K562 (cell line): ENCODE measurements around the gene TOR1AIP1. TPM values are rescaled to one million over a fixed set of nuclear protein-coding genes. Genes with fewer than 3 reads are reported as not detected.

ENCODE experiments used
- ATAC-seq: fragments of 200-7000 bp; cut with Tn5 transposase; 3 replicates; pipeline ENCODE4 v1.9.1; 2020; ENCODE audit warnings: moderate library complexity
- BruUV-seq: library from RNA; stranded (reverse); fragments of 400-500 nt; replicated peaks from 2 replicates; lab custom pipeline; 2021; lab: Mats Ljungman, UMichigan
- CTCF ChIA-PET: fragments of 300-600 bp; formaldehyde crosslinking; extraction: SDS; loops from one replicate; lab custom pipeline; 2021; ENCODE audit warnings: low intra/inter-chr PET ratio; lab: Yijun Ruan, JAX
- POLR2A ChIA-PET: fragments of 300-600, 350-650 bp; sonication (Branson Sonifier 250); formaldehyde crosslinking; extraction: SDS; loops from one replicate; lab custom pipeline; 2021; ENCODE audit warnings: antibody characterized with exemption, inconsistent platforms; lab: Yijun Ruan, JAX
- DNase-seq, 4 experiments: peaks; one replicate each; pipeline versions ENCODE4 v3.0.0 to v3.0.0-alpha.2; 2011 to 2018; ENCODE audit warnings: low spot score in 3 of 4, mixed read lengths in 3 of 4; ENCODE audit errors: extremely low read depth in 1 of 4
- FAIRE-seq: peaks from 2 replicates; lab custom pipeline; 2011; peaks lifted over from hg19 to GRCh38; lab: Jason Lieb, UNC
- H2AFZ ChIP-seq: 2 replicates; pipeline ENCODE4 v1.6.0; 2011; ENCODE audit warnings: low read depth, low read length, control low read depth, inconsistent platforms
- H3K27ac ChIP-seq: fragments of 200-600 bp; 3 replicates; pipeline ENCODE4 v1.8.0; 2011; ENCODE audit warnings: low read depth, mild to moderate bottlenecking, control low read depth, inconsistent platforms, low read length, moderate library complexity, mixed read lengths; ENCODE audit errors: extremely low read depth
- H3K27me3 ChIP-seq, 2 experiments: fragments of 300-600 bp in 1 of 2; 2 replicates in 1 of 2; 3 replicates in 1 of 2; pipeline versions ENCODE4 v1.6.0 to v1.8.0; 2011; ENCODE audit warnings: inconsistent platforms in 2 of 2, low read length in 2 of 2, mild to moderate bottlenecking in 1 of 2, mixed read lengths in 1 of 2, moderate library complexity in 1 of 2; ENCODE audit not compliant: control insufficient read depth in 2 of 2, insufficient read depth in 2 of 2
- H3K36me3 ChIP-seq: fragments of 300-600 bp; 3 replicates; pipeline ENCODE4 v1.8.0; 2011; ENCODE audit warnings: mild to moderate bottlenecking, low read length, inconsistent platforms; ENCODE audit not compliant: control insufficient read depth, insufficient read depth
- H3K4me1 ChIP-seq, 2 experiments: fragments of 200-600 bp in 1 of 2; replicated peaks in 1 of 2; 2 replicates in 1 of 2; 3 replicates in 1 of 2; pipeline versions ENCODE4 v1.5.1 to v1.8.0; 2011; ENCODE audit warnings: inconsistent platforms in 2 of 2, low read length in 2 of 2, mild to moderate bottlenecking in 1 of 2, mixed read lengths in 1 of 2, moderate library complexity in 1 of 2; ENCODE audit not compliant: control insufficient read depth in 2 of 2, insufficient read depth in 2 of 2
- H3K4me2 ChIP-seq: 2 replicates; pipeline ENCODE4 v1.6.1; 2011; ENCODE audit warnings: low read length, control low read depth, inconsistent platforms, mixed read lengths; ENCODE audit not compliant: insufficient read depth
- H3K4me3 ChIP-seq: fragments of 200-600 bp; sonication (generic), shearing (Covaris generic); 2 replicates; pipeline ENCODE4 v1.5.1; 2016; ENCODE audit warnings: control low read depth, inconsistent platforms
- H3K79me2 ChIP-seq: fragments of 200-600 bp; 3 replicates; pipeline ENCODE4 v1.8.0; 2011; ENCODE audit warnings: low read length, inconsistent platforms; ENCODE audit not compliant: control insufficient read depth, insufficient read depth
- H3K9ac ChIP-seq, 2 experiments: 2 replicates each; pipeline versions ENCODE4 v1.6.0 to v1.6.1; 2011; ENCODE audit warnings: low read depth in 2 of 2, low read length in 2 of 2, control low read depth in 1 of 2, inconsistent platforms in 1 of 2, mild to moderate bottlenecking in 1 of 2, mixed read lengths in 1 of 2; ENCODE audit not compliant: insufficient read depth in 1 of 2
- H3K9me1 ChIP-seq: one replicate; pipeline ENCODE4 v1.6.0; 2011; ENCODE audit warnings: inconsistent platforms, mild to moderate bottlenecking, low read length, moderate library complexity; ENCODE audit not compliant: control insufficient read depth, insufficient read depth
- H3K9me3 ChIP-seq: replicated peaks from 2 replicates; pipeline ENCODE4 v1.5.1; 2011; ENCODE audit warnings: low read depth, low read length, inconsistent platforms; ENCODE audit not compliant: control insufficient read depth, insufficient read depth
- H4K20me1 ChIP-seq: replicated peaks from 2 replicates; pipeline ENCODE4 v1.6.1; 2011; ENCODE audit warnings: low read length, inconsistent platforms, mixed read lengths; ENCODE audit not compliant: control insufficient read depth, insufficient read depth
- ATF6 ChIP-seq: sonication (generic); formaldehyde crosslinking; IDR thresholded peaks from 2 replicates; pipeline ENCODE4 v1.4.0; 2020; ENCODE audit warnings: mild to moderate bottlenecking, missing genetic modification reagents
- FOXK2 ChIP-seq, 2 experiments: fragments of 450-650 bp; IDR thresholded peaks in 1 of 2; conservative IDR thresholded peaks in 1 of 2; 2 replicates each; pipeline ENCODE4 v1.6.1; 2016; ENCODE audit warnings: low read depth in 2 of 2, mild to moderate bottlenecking in 1 of 2
- GATAD2B ChIP-seq: fragments of 450-650 bp; IDR thresholded peaks from 2 replicates; pipeline ENCODE4 v1.6.1; 2017; ENCODE audit warnings: mild to moderate bottlenecking, borderline replicate concordance
- GTF2F1 ChIP-seq: IDR thresholded peaks from 2 replicates; pipeline ENCODE4 v1.6.1; 2011; ENCODE audit warnings: low read depth, low read length, improper control_type of control experiment
- KHSRP ChIP-seq: fragments of 450-650 bp; IDR thresholded peaks from 2 replicates; pipeline ENCODE4 v1.6.1; 2017
- PML ChIP-seq: IDR thresholded peaks from 2 replicates; pipeline ENCODE4 v1.6.1; 2012; ENCODE audit warnings: low read length, inconsistent platforms
- RERE ChIP-seq: sonication (generic); formaldehyde crosslinking; IDR thresholded peaks from 2 replicates; pipeline ENCODE4 v1.8.0; 2023; ENCODE audit warnings: missing genetic modification reagents, mild to moderate bottlenecking, borderline replicate concordance
- TAF9B ChIP-seq: fragments of 450-650 bp; IDR thresholded peaks from 2 replicates; pipeline ENCODE4 v1.6.1; 2018; ENCODE audit warnings: mild to moderate bottlenecking; ENCODE audit not compliant: partially characterized antibody
- ZNF280A ChIP-seq: fragments of 450-650 bp; IDR thresholded peaks from 2 replicates; pipeline ENCODE4 v1.6.1; 2018; ENCODE audit warnings: mild to moderate bottlenecking, low read depth; ENCODE audit not compliant: partially characterized antibody
- ZNF764 ChIP-seq: fragments of 250-450 bp; sonication (Bioruptor Pico); IDR thresholded peaks from 2 replicates; pipeline ENCODE4 v1.4.0; 2020; ENCODE audit warnings: low read depth, mild to moderate bottlenecking, moderate library complexity
- WGBS: fragments of 100-300 bp; shearing (Covaris generic); methylation state at CpG from one replicate; pipeline ENCODE4 v1.1.6; 2016; ENCODE audit warnings: low coverage, mixed read lengths; ENCODE audit not compliant: insufficient coverage; ENCODE audit errors: missing lambda C conversion rate; 5-methylcytosine and 5-hydroxymethylcytosine counted together
- in situ Hi-C: fragments of 300-500 bp; cut with MboI; formaldehyde crosslinking; loops from 4 replicates; pipeline ENCODE4 v1.15.0; 2018; ENCODE audit warnings: inconsistent platforms, mixed read lengths
- intact Hi-C: fragments of 100-400 bp; cut with micrococcal nuclease; formaldehyde crosslinking; loops from 2 replicates; pipeline ENCODE4 v1.14.2; 2022
- polyA plus RNA-seq, 8 experiments: library from polyadenylated mRNA; depleted of rRNA in 4 of 8; stranded (reverse) in 5 of 8; unstranded in 3 of 8; fragments of >200 nt; fragmentation: Nextera tagmentation in 2 of 8; fragmentation: Illumina TruSeq in 1 of 8; extraction: Ambion mirVana in 2 of 8; extraction: Trizol in 1 of 8; gene quantifications; 2 replicates each; pipeline versions ENCODE4 v1.2.1 to v1.2.3, GENCODE V29; 2011 to 2014; ENCODE audit warnings: inconsistent platforms in 1 of 8, missing spikeins in 1 of 8
- total RNA-seq, 7 experiments: library from RNA; depleted of rRNA in 6 of 7; stranded (reverse); fragments of >200 nt in 6 of 7; fragmentation: Illumina TruSeq in 2 of 7; extraction: Trizol in 2 of 7; gene quantifications; 2 replicates each; pipeline versions ENCODE4 v1.2.1 to v1.2.3, GENCODE V29; 2011 to 2021; ENCODE audit warnings: low replicate concordance in 1 of 7
- TF ChIP-seq, protein P1 (sequence below): fragments of 250-450 bp; sonication (Bioruptor Pico); IDR thresholded peaks from 2 replicates; pipeline ENCODE4 v1.4.0; 2020; ENCODE audit warnings: mild to moderate bottlenecking, moderate library complexity, borderline replicate concordance

Gene TOR1AIP1
- total and polyA plus RNA-seq, 9 of the 15 experiments (the other 6 are each of a cell fraction or from before 2014, with no cell fraction given): 18.1 to 46.9 (median 35.5) TPM

DNA sequence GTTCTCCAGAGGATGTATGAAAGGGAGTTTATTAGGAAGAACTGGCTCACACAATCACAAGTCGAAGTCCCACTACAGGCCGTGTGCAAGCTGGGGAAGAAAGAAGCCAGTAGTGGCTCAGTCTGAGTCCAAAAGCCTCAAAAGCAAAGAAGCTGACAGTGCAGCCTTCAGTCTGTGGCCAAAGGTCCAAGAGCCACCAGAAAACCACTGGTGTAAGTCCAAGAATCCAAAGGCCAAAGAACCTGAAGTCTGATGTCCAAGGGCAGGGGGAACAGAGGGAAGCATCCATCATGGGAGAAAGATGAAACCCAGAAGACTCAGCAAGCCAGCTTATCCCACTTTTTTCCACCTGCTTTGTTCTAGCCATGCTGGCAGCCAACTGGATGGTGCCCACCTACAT, 51.1 kb downstream of the TOR1AIP1 start:
- DNase-seq (no peak), ATAC-seq (no peak), FAIRE-seq (no peak)
- in situ Hi-C loops: no loop called here
- Histone ChIP-seq H3K4me2 (no peak overlapping the region), H3K27me3 (no peaks in the 10 kb centered on the region), H3K27ac (no peak overlapping the region), H3K79me2 (no peaks in the 10 kb centered on the region), H3K4me1 (peaks cover 0 to 6% of the 10 kb centered on the region in 2 experiments; a peak in 1 of 5 replicates), H3K4me3 (no peak overlapping the region), H4K20me1 (no peaks in the 10 kb centered on the region), H2AFZ (no peak overlapping the region), H3K9me3 (no peaks in the 10 kb centered on the region), H3K9ac (no peak overlapping the region), H3K36me3 (no peaks in the 10 kb centered on the region), H3K9me1 (no peaks in the 10 kb centered on the region)
- intact Hi-C loops: no loop called here
- BruUV-seq: no TSS peak
- WGBS: 8% methylated on average over 2 of the region's 2 CpGs
- POLR2A ChIA-PET: interaction anchor here (1.7 to 1.9 kb wide), 2 partner anchors 10 to 50 kb away, joined by 5 to 10 read pairs; no protein-coding TSS in a partner anchor
- CTCF ChIA-PET: no interaction called here
- TF ChIP-seq PML (no peak), FOXK2 (conservative IDR thresholded peaks at IDR 0.05 in 1 of 2, IDR thresholded peaks at IDR 0.05 in 1 of 2; ENCODE audit: low read depth in 2 of 2) (no peak), ATF6 (CRISPR knock-in tag) (no peak), ZNF764 (no peak), ZNF280A (no peak), TAF9B (no peak), KHSRP (no peak), RERE (CRISPR knock-in tag) (no peak), GTF2F1 (no peak), GATAD2B (no peak)
- TF ChIP-seq, protein P1, sequence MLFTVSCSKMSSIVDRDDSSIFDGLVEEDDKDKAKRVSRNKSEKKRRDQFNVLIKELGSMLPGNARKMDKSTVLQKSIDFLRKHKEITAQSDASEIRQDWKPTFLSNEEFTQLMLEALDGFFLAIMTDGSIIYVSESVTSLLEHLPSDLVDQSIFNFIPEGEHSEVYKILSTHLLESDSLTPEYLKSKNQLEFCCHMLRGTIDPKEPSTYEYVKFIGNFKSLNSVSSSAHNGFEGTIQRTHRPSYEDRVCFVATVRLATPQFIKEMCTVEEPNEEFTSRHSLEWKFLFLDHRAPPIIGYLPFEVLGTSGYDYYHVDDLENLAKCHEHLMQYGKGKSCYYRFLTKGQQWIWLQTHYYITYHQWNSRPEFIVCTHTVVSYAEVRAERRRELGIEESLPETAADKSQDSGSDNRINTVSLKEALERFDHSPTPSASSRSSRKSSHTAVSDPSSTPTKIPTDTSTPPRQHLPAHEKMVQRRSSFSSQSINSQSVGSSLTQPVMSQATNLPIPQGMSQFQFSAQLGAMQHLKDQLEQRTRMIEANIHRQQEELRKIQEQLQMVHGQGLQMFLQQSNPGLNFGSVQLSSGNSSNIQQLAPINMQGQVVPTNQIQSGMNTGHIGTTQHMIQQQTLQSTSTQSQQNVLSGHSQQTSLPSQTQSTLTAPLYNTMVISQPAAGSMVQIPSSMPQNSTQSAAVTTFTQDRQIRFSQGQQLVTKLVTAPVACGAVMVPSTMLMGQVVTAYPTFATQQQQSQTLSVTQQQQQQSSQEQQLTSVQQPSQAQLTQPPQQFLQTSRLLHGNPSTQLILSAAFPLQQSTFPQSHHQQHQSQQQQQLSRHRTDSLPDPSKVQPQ (CRISPR knock-in tag): no peak
